Measurements from ENCODE around the gene CEP85.
"Not testable (repeated sequence)": the region's sequence is repeated elsewhere in the genome, so short reads cannot be mapped to it uniquely, and the experiment has no call there.

The CEP85 gene

DNA sequence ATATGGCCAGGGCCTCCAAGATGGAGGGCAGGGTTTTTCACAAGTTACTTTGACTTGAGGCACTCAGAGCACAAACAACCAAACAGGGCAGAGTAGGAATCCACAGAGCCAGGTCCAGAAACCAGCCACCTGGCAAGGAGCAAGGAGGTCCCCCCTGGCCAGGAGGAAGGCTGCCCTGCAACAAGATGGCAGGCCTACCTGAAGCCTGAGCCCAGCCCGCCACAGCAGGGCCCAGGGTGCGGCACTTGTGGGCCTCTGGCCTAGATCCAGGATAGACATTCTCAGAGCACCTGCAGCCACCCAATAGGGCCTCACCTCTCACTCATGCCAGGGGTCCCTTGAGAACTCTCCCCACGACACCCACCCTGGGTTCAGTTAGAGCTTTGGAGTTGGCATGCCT is 57.4 kb downstream of the CEP85 start:
- no peak for DNase-seq

DNA sequence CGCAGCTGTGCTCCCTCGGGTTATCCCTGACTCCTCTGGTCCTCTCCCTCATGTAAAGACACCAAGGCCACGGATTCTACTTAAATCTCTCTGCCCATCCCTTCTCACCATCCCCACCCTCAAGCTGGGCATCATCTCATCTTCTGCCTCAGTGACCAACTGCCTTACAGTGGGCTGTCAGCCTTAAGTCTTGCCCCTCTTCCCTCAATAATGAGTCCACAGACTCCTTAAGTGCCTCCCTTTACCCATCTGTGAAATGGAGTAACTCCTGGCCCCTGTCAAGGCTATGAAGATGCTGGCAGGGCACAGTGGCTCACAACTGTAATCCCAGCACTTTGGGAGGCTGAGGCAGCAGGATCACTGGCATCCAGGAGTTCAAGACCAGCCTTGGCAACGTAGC is 57.9 kb downstream of the CEP85 start:
- no peak for DNase-seq

DNA sequence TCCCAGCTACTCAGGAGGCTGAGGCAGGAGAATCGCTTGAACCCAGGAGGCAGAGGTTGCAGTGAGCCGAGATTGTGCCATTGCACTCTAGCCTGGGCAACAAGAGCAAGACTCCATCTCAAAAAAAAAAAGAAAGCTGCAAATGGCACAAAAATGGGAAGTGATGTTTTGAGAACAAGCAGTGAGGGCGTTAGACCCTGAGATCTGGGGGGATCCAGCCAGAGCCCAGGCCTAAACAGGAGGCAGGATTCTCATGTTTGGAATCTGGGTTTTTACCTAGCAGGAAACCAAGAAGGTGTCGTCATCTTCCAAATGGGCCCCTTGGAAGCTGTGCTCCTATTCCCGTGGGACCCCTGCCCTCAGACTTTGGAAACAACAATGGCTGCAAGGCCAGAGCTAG is 58.7 kb downstream of the CEP85 start:
- not testable (repeated sequence) for DNase-seq

DNA sequence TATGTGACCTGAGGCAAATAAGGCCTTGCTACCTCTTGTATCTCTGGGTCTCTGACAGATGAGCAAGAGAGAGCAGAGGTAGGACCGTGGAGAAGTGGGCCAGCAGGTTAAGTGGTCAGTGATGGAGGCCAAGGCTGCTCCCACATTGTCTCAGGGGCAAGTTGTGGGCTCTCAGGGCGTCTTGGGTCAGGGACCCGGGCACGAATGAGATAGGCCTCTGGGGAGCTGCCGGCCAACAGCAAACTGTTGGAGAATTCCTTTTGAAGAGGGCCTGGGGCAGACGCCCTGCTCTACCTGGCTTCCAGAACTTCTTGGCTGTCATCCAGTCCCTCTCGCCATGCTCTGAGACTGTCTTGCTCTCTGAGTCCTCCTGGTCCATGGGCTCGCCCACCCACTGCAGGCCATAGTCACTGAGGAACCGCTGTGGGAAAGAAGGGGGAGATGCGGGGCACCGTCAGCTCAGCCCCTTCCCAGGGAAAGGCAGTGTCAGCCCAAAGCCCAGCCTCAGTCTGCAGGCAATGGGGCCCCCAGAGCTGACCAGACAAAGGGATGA is 60.0 kb downstream of the CEP85 start:
- no peak for DNase-seq

DNA sequence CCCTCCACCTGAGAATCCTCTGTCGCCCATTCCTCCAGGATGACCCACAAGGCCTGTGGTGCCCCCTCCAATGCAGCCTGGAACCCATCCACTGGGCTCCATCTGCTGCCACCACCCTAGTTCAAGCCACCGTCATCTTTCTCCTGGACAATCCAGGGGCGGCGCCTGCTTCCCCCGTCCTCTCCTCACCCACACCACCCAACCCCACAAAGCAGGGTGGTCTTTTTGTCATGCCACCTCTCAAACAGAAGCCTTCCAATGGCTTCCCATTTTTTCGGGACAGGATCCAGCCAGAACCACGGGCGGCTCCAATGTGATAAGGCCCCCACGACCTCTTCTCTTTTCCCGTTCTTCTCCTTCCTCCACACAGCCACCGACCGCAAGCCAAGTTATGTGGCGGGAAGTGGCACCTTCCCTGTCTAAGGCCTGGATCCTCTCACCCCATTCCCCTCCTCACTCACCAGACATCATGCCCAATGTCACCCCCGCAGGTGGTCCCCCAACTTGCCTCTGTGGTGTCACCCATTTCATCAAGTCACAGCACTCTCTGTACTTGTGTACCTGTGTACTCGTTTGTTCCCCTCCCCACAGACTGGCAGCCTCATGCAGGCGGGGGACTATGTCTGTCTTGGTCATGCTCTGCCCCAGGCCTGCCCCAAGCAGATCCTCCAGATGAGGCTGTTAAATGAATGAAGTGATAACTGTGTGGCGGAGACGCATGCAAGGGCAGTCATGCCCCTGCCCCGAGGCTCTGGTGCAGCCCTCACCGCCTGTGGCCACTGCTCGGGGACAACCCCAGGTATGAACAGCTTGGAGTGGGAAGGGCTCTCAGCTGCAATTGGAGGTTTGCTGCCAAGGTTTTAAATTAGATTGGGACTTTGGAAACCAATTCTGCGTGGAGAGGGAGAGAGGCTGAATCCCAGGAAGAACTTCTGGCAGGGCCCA is 61.5 kb downstream of the CEP85 start:
- DNase-seq = no peak

- no peak for DNase-seq
Observed at GRCh38 chr1:26296340-26297056, 62.5 kb downstream of the CEP85 start.

GRCh38 chr1:26297057-26297790 is 63.2 kb downstream of the CEP85 start:
- DNase-seq = no peak

GRCh38 chr1:26297791-26298124 is 63.8 kb downstream of the CEP85 start:
- DNase-seq = no peak

GRCh38 chr1:26300578-26301275 is 66.7 kb downstream of the CEP85 start:
- DNase-seq = no peak

DNA sequence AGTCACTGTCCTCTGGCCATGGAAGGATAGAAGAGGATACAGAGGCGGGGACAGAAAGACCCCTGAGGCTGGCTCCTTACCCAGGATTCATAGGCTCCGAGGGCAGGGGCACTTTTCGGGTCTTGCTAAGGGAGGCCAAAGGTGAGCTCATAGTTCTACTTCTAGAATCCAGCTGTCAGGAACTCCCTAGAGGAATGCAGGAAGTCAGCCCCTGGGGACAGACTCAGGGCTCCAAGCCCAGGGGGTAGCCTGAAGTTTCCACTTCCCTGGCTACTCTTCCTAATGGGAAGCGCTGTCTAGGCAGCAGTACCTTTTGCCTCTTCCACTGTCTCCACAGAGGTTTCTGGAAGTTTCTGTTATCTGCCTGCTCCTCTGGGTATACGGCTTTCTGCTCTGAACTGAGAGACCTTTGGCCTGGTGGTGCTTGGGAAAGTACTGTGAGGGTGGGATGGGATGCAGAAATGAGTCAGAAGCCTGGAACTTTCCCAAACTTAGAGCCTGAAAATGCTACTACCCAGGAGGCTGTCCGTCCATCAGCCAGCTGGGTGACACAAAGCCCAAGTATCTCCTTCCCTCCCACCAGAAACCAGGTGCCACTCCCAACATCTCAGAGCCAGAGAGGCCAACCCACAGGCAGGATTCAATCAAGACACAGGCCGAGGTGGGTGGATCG is 68.9 kb downstream of the CEP85 start:
- DNase-seq = no peak

DNA sequence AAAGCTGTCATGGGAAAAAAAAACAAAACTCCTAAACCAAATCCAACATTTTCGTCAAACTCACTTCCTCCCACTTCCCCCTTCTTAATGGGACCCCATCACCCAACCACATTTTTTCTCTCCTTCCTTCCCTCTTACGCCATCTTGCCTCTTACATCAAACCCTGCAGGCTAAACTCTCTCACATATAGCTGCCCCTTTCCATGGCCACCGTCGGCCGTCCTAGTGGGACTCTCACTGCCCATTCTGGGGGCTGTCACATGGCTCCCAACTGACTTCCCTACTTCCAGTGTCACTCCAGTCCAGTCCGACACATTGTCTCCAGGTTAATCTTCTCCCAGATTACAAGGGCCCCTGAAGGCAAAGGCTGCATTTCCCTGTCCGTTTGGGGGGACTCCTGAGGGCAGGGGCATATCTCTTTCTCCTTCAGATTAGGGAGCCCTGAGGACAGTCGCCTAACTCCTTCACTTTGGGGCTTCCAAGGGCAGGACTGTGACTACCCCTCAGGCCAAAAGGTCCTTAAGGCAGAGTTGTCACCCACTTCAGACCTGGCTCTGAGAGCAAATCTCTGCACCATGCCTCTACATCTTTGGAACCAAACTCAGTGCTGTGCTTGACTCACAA is 71.8 kb downstream of the CEP85 start:
- DNase-seq = no peak

GRCh38 chr1:26306290-26307229 is 72.6 kb downstream of the CEP85 start, which contains the start of gene UBXN11:
UBXN11 (minus strand) TSS chr1:26306636; CDS start chr1:26302883, 3,753 bp downstream.
- DNase-seq = peak; percentile 92

DNA sequence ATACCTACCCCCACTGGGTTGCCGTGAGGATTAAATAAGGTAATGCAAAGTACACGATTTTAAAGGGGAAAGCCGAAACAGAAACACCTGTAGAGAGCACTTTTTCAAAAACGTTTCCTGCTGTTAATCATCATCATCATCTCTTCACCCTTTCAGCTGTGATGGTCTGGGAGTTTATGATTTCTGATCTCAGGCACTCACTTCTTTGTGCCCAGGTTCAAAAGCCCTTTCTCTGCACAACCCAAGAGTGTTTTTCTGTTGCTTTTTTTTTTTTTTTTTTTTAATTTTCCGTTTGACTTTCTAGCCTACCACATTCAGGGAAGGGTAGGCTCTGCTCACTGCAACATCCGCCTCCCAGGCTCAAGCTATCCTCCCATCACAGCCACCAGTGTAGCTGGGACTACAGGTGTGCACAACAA is 73.4 kb downstream of the CEP85 start:
- DNase-seq = no peak

- not testable (repeated sequence) for DNase-seq
Observed at GRCh38 chr1:26307966-26308899, 74.2 kb downstream of the CEP85 start.

DNA sequence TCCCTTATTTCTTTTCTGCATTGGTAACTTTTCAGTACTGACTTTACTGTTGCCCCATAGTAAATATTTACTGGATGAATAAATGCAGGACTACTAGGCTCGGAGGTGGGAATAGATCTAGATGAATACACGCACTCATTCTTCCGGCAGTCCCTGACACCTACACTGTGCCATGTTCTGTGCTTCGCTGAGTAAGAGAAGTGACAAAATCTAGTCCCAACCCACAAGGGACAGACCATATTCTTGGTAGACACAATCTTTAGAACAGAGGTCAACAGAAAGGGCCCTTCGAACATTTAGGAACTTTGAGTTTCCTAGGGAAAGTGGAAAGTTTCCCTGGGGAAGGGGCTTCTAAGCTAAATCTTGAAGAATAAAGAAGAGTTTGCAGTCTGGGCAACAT is 80.5 kb downstream of the CEP85 start:
- DNase-seq = no peak

DNA sequence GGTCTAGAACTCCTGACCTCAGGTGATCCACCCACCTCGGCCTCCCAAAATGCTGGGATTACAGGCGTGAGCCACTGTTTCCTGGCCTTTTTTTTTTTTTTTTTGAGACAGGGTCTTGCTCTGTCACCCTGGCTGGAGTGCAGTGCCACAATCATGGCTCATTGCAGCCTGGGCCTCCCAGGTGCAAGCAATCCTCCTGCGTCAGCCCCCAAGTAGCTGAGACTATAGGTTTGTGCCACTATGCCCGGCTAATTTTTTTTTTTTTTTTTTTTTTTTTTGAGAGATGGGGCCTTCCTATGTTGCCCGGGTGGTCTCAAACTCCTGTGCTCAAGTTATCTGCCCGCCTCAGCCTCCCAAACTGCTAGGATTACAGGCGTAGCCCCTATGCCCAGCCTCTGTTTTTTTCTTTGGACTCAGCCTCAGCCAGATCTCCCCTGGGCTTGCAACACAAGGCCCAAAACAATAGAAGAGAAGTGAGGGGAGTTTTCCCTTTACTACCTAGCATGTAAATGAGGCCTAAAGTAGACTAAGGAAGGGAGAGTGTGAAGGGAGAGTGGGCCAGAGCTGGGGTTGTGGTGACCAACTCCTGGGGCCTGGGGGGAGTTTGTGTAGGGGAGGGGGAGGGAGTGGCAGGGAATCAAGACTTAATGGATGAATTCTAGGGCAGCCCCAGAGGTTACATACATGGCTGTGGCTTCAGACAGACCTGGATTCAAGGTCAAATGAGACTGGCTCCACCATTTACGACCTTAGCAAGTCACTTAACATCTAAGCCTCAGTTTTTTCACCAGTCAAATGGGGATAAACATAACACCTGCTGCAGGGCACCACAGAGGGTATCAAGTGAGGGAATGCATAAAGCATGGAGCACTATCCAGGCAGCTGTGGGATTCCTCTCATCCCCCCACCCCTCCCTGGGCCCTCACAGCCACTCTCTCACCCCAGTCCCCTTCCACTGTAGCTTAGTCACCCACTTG is 82.2 kb downstream of the CEP85 start:
- no peak for DNase-seq

- no peak for DNase-seq
Observed at GRCh38 chr1:26317146-26317545, 83.1 kb downstream of the CEP85 start.
